Right atrium auricular region (tissue), 2 donors: ENCODE measurements around the gene ZDHHC22. TPM values are rescaled to one million over a fixed set of nuclear protein-coding genes. Genes with fewer than 3 reads are reported as not detected.

Source experiments
- DNase-seq: peaks from one replicate; pipeline ENCODE4 v3.0.0-alpha.2; 2019; ENCODE audit warnings: low spot score
- H3K27ac ChIP-seq, 2 donors: fragments of 200-600 bp; sonication (generic); 1 replicate in 1 of 2; 2 replicates in 1 of 2; pipeline ENCODE4 v1.5.1; 2016 to 2019
- H3K27me3 ChIP-seq, 2 donors: fragments of 200-600 bp; sonication (generic); one replicate each; pipeline versions ENCODE4 v1.5.1 to v1.6.0; 2017 to 2019
- H3K36me3 ChIP-seq: fragments of 200-600 bp; sonication (generic); one replicate; pipeline ENCODE4 v1.5.1; 2016
- H3K4me1 ChIP-seq, 2 donors: fragments of 200-600 bp; sonication (generic); one replicate each; pipeline versions ENCODE4 v1.5.1 to v1.6.0; 2017 to 2019
- H3K4me3 ChIP-seq, 2 donors: fragments of 200-600 bp; sonication (generic); 1 replicate in 1 of 2; 2 replicates in 1 of 2; pipeline ENCODE4 v1.5.1; 2017 to 2019; ENCODE audit warnings: mild to moderate bottlenecking in 1 of 2, moderate library complexity in 1 of 2
- H3K9me3 ChIP-seq, 2 donors: fragments of 200-600 bp; sonication (generic); one replicate each; pipeline ENCODE4 v1.5.1; 2019
- total RNA-seq, 2 donors: library from RNA; depleted of rRNA; stranded (reverse); fragments of >200 nt; gene quantifications; one replicate each; pipeline ENCODE4 v1.1.0, GENCODE V29; 2016
- TF ChIP-seq, protein P1 (sequence below), 2 donors: fragments of 200-600 bp; sonication (generic); IDR thresholded peaks; one replicate each; pipeline ENCODE4 v1.5.1; 2019; ENCODE audit warnings: antibody characterized with exemption in 2 of 2

Gene ZDHHC22
- total RNA-seq, 2 donors from 2014 or later: not detected

DNA sequence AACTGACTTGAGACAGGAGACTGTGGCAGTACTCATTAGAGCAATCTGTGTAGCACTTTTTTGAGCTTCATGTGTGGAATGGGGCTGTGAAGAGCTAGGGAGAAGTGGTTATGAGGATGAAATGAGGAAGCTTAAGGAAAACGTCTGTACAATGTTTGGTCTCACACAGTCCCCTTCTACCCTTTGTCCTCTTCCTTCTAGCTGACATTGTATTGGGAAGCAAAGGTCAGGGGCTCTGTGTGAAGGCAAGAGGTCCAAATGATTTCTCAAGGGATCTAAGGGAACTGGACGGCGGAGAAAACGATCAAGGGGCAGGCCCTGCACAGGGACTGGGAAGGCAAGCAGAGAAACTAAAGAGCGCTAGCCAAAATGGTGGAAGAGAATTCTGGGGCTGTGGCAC, 56.6 kb downstream of the ZDHHC22 start:
- Histone ChIP-seq H3K27ac (no peak overlapping the region), H3K36me3 (no peaks in the 10 kb centered on the region), H3K27me3 (no peaks in the 10 kb centered on the region), H3K4me3 (no peak overlapping the region), H3K9me3 (peaks cover 0 to 7% of the 10 kb centered on the region in 2 donors), H3K4me1 (no peaks in the 10 kb centered on the region)
- DNase-seq: no peak
- TF ChIP-seq, protein P1, sequence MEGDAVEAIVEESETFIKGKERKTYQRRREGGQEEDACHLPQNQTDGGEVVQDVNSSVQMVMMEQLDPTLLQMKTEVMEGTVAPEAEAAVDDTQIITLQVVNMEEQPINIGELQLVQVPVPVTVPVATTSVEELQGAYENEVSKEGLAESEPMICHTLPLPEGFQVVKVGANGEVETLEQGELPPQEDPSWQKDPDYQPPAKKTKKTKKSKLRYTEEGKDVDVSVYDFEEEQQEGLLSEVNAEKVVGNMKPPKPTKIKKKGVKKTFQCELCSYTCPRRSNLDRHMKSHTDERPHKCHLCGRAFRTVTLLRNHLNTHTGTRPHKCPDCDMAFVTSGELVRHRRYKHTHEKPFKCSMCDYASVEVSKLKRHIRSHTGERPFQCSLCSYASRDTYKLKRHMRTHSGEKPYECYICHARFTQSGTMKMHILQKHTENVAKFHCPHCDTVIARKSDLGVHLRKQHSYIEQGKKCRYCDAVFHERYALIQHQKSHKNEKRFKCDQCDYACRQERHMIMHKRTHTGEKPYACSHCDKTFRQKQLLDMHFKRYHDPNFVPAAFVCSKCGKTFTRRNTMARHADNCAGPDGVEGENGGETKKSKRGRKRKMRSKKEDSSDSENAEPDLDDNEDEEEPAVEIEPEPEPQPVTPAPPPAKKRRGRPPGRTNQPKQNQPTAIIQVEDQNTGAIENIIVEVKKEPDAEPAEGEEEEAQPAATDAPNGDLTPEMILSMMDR (IDR thresholded peaks at IDR 0.05): no peak

DNA sequence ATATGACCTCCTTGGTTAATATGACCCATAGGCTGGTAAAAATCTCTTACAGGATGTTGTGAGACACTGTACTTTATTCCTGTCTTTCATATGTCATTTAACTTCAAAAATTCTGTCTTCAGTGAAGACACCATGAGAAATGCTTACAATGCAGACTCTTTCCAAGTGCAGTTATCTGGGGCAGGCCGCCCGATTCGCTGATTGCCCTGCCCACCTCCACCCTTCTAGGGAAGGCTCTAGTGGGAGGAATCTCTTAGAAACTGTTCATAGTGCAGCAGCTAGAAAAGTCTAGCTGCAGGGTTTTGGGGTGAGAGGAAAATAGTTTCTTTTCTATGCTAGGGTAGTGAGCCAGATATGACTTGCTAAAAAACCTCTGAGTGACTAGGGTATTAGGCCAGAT, 58.5 kb downstream of the ZDHHC22 start:
- H3K27ac ChIP-seq: no peak overlapping the region

DNA sequence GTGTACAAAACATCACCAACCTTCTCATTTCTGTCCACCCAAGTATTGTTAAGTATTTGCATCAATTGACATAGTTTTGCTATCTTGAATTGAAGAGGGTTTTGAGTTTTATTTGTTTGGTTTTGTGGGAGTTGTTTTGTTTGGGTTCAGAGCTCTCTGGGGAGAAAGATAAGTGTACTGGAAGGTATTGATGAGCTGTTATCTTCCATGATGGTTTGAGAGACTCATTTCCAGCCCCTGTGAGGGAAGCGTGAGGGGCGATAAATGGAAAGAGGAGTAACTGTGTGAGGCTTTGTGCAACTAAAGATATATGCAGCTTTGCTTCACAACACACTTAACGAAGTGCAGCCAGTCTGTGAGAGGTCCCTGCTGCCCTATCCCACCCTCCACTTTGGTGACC, 59.2 kb downstream of the ZDHHC22 start:
- TF ChIP-seq, protein P1 (IDR thresholded peaks at IDR 0.05): no peak
- no peak overlapping the region for H3K4me3 ChIP-seq
- H3K36me3 ChIP-seq: no peaks in the 10 kb centered on the region
- no peaks in the 10 kb centered on the region for H3K4me1 ChIP-seq
- DNase-seq: no peak
- H3K27ac ChIP-seq: no peak overlapping the region
- H3K27me3 ChIP-seq: no peaks in the 10 kb centered on the region
- H3K9me3 ChIP-seq: peaks cover 0 to 7% of the 10 kb centered on the region in 2 donors

More for the DNA sequence above, 58.5 kb downstream of the ZDHHC22 start:
- no peaks in the 10 kb centered on the region for H3K36me3 ChIP-seq
- peaks cover 0 to 7% of the 10 kb centered on the region in 2 donors for H3K9me3 ChIP-seq
- TF ChIP-seq, protein P1 (IDR thresholded peaks at IDR 0.05): no peak
- no peaks in the 10 kb centered on the region for H3K4me1 ChIP-seq
- no peak for DNase-seq
- no peaks in the 10 kb centered on the region for H3K27me3 ChIP-seq
- H3K4me3 ChIP-seq: no peak overlapping the region

Other genes starting within 250 kb of the ZDHHC22 start
- 10 to 100 TPM; 42.0 to 51.1 TPM for gene IRF2BPL, start 113.1 kb downstream of the ZDHHC22 start, total RNA-seq
- gene CIPC, start 43.5 kb downstream of the ZDHHC22 start, total RNA-seq: 10 to 100 TPM; 64.7 to 87.8 TPM
- gene TMEM63C, start 40.0 kb upstream of the ZDHHC22 start, total RNA-seq: under 1 TPM in 1 of 2 donors, not detected in 1; 0.04 TPM
- not detected for gene NGB, start 129.4 kb upstream of the ZDHHC22 start, total RNA-seq
- 10 to 100 TPM in 1 of 2 donors, 1 to 10 TPM in 1; 9.7 to 11.5 TPM for gene POMT2, start 179.1 kb upstream of the ZDHHC22 start, total RNA-seq
- 10 to 100 TPM in 1 of 2 donors, 1 to 10 TPM in 1; 5.5 to 10.7 TPM for gene GSTZ1, start 179.2 kb upstream of the ZDHHC22 start, total RNA-seq
- gene TMED8, start 235.3 kb upstream of the ZDHHC22 start, total RNA-seq: 1 to 10 TPM; 6.6 to 7.5 TPM
- gene SAMD15, start 235.6 kb upstream of the ZDHHC22 start, total RNA-seq: under 1 TPM; 0.26 to 0.39 TPM